Endothelial cell of umbilical vein (primary cell): ENCODE results near the gene VPS51. TPM values are rescaled to one million over a fixed set of nuclear protein-coding genes. Genes with fewer than 3 reads are reported as not detected.

Experiments used
- BruUV-seq: library from RNA; stranded (reverse); fragments of 400-500 nt; replicated peaks from 2 replicates; lab custom pipeline; 2021; lab: Mats Ljungman, UMichigan
- CTCF ChIA-PET: fragments of 300-600, 350-600 bp; sonication (Branson Sonifier 250); formaldehyde crosslinking; loops from one replicate; lab custom pipeline; 2021; ENCODE audit warnings: antibody characterized with exemption, inconsistent platforms; lab: Charles Lee
- POLR2A ChIA-PET: fragments of 300-600, 350-600 bp; sonication (Branson Sonifier 250); formaldehyde crosslinking; loops from one replicate; lab custom pipeline; 2021; ENCODE audit warnings: antibody characterized with exemption, inconsistent platforms; lab: Charles Lee
- DNase-seq: peaks from one replicate; pipeline ENCODE4 v3.0.0-alpha.2; 2011; ENCODE audit warnings: low read depth, low spot score
- FAIRE-seq: peaks from 2 replicates; lab custom pipeline; 2011; peaks lifted over from hg19 to GRCh38; lab: Jason Lieb, UNC
- H2AFZ ChIP-seq: 2 replicates; pipeline ENCODE4 v1.6.0; 2012; ENCODE audit warnings: low read depth, low read length, control low read depth, inconsistent platforms
- H3K27ac ChIP-seq: 2 replicates; pipeline ENCODE4 v1.5.1; 2011; ENCODE audit warnings: low read depth, mild to moderate bottlenecking, control low read depth, low read length, moderate library complexity; ENCODE audit not compliant: insufficient read depth
- H3K27me3 ChIP-seq, 2 experiments: 2 replicates each; pipeline versions ENCODE4 v1.6.0 to v1.6.1; 2011; ENCODE audit warnings: low read length in 2 of 2, mixed read lengths in 1 of 2; ENCODE audit not compliant: control insufficient read depth in 2 of 2, insufficient read depth in 2 of 2
- H3K36me3 ChIP-seq, 2 experiments: 2 replicates in 1 of 2; 3 replicates in 1 of 2; pipeline ENCODE4 v1.5.1; 2011; ENCODE audit warnings: low read length in 2 of 2, mild to moderate bottlenecking in 1 of 2, moderate library complexity in 1 of 2; ENCODE audit not compliant: control insufficient read depth in 2 of 2, insufficient read depth in 2 of 2; ENCODE audit errors: extremely low read depth in 1 of 2
- H3K4me1 ChIP-seq: 3 replicates; pipeline ENCODE4 v1.5.1; 2011; ENCODE audit warnings: mild to moderate bottlenecking, low read length; ENCODE audit not compliant: control insufficient read depth, insufficient read depth; ENCODE audit errors: extremely low read depth
- H3K4me2 ChIP-seq: 2 replicates; pipeline ENCODE4 v1.6.1; 2011; ENCODE audit warnings: low read length, control low read depth, mixed read lengths; ENCODE audit not compliant: insufficient read depth
- H3K4me3 ChIP-seq, 3 experiments: fragments of 200-600 bp in 1 of 3; sonication (generic), shearing (Covaris generic) in 1 of 3; replicated peaks in 1 of 3; 2 replicates each; pipeline ENCODE4 v1.5.1; 2011 to 2016; ENCODE audit warnings: control low read depth in 3 of 3, low read length in 3 of 3, mild to moderate bottlenecking in 2 of 3, inconsistent platforms in 1 of 3, low read depth in 1 of 3, moderate library complexity in 1 of 3; ENCODE audit not compliant: insufficient read depth in 1 of 3
- H3K79me2 ChIP-seq: 2 replicates; pipeline ENCODE4 v1.6.0; 2012; ENCODE audit warnings: low read length, inconsistent platforms; ENCODE audit not compliant: control insufficient read depth, insufficient read depth
- H3K9ac ChIP-seq: replicated peaks from 2 replicates; pipeline ENCODE3; 2011; ENCODE audit warnings: low read length, control low read depth; ENCODE audit not compliant: insufficient read depth; ENCODE audit errors: extremely low read depth
- H3K9me1 ChIP-seq: replicated peaks from 3 replicates; pipeline ENCODE4 v1.6.0; 2011; ENCODE audit warnings: mild to moderate bottlenecking, low read length; ENCODE audit not compliant: control insufficient read depth, insufficient read depth; ENCODE audit errors: extremely low read depth
- H3K9me3 ChIP-seq: replicated peaks from 2 replicates; pipeline ENCODE4 v1.5.1; 2012; ENCODE audit warnings: low read length, inconsistent platforms; ENCODE audit not compliant: control insufficient read depth, insufficient read depth
- H4K20me1 ChIP-seq: replicated peaks from 2 replicates; pipeline ENCODE3; 2011; ENCODE audit warnings: mild to moderate bottlenecking, low read length; ENCODE audit not compliant: control insufficient read depth, insufficient read depth; ENCODE audit errors: extremely low read depth
- CTCF ChIP-seq, 2 donors: IDR thresholded peaks; 1 replicate in 1 of 2; 2 replicates in 1 of 2; pipeline ENCODE4 v1.5.1; 2011; ENCODE audit warnings: low read length in 2 of 2, mild to moderate bottlenecking in 2 of 2, moderate library complexity in 2 of 2, control low read depth in 1 of 2, inconsistent platforms in 1 of 2, low read depth in 1 of 2; ENCODE audit not compliant: insufficient read depth in 1 of 2; ENCODE audit errors: extremely low read depth in 1 of 2
- EZH2 ChIP-seq: IDR thresholded peaks from 2 replicates; pipeline ENCODE4 v1.6.1; 2012; ENCODE audit warnings: borderline replicate concordance, low read depth, mild to moderate bottlenecking, moderate library complexity, low read length, inconsistent platforms; ENCODE audit not compliant: severe bottlenecking
- FOS ChIP-seq: IDR thresholded peaks from 2 replicates; pipeline ENCODE4 v1.6.1; 2011; ENCODE audit warnings: mild to moderate bottlenecking, low read length, moderate library complexity, borderline replicate concordance; ENCODE audit not compliant: insufficient read depth
- GATA2 ChIP-seq: IDR thresholded peaks from 2 replicates; pipeline ENCODE4 v1.7.0; 2011; ENCODE audit warnings: low read depth, mild to moderate bottlenecking, moderate library complexity, mixed read lengths, low read length; ENCODE audit not compliant: insufficient read length, insufficient read depth
- JUN ChIP-seq: IDR thresholded peaks from 2 replicates; pipeline ENCODE4 v1.6.1; 2011; ENCODE audit warnings: borderline replicate concordance, low read depth; ENCODE audit not compliant: insufficient read length, insufficient read depth
- MAX ChIP-seq: IDR thresholded peaks from 2 replicates; pipeline ENCODE4 v1.6.1; 2011; ENCODE audit not compliant: insufficient read depth, insufficient read length
- MYC ChIP-seq: IDR thresholded peaks from one replicate; pipeline ENCODE4 v1.6.1; 2011; ENCODE audit warnings: mild to moderate bottlenecking, low read depth, low read length
- POLR2A ChIP-seq: IDR thresholded peaks from 2 replicates; pipeline ENCODE4 v1.6.1; 2012; ENCODE audit warnings: low read depth, mild to moderate bottlenecking, control low read depth, low read length
- POLR2AphosphoS5 ChIP-seq: IDR thresholded peaks from 2 replicates; pipeline ENCODE4 v1.6.1; 2012; ENCODE audit warnings: low read depth, mild to moderate bottlenecking, control low read depth, low read length, moderate library complexity; ENCODE audit not compliant: insufficient read depth
- dilution Hi-C: fragments of 300-500 bp; cut with MboI; formaldehyde crosslinking; loops from one replicate; pipeline ENCODE4 v1.15.0; 2019; ENCODE audit warnings: low sequenced_read_pairs; ENCODE audit not compliant: extremely low pct_ligation_motif_present
- intact Hi-C: fragments of 100-400 bp; cut with micrococcal nuclease; formaldehyde crosslinking; loops from one replicate; pipeline ENCODE4 v1.10.0; 2022
- polyA plus RNA-seq, 4 experiments: library from polyadenylated mRNA; depleted of rRNA in 3 of 4; stranded (reverse) in 3 of 4; unstranded in 1 of 4; fragments of >200 nt; gene quantifications; 2 replicates each; pipeline versions ENCODE4 v1.2.1 to v1.2.3, GENCODE V29; 2011 to 2012; ENCODE audit warnings: missing spikeins in 1 of 4
- total RNA-seq: library from RNA; stranded (reverse); gene quantifications from 2 replicates; pipeline ENCODE4 v1.2.3, GENCODE V29; 2021

Gene VPS51
- total and polyA plus RNA-seq, 2 donors (not counting 3 experiments of a cell fraction or from before 2014, with no cell fraction given): 108 to 146 TPM

- no TSS peak for BruUV-seq
- H3K27me3 ChIP-seq: no peaks in the 10 kb centered on the region
- FAIRE-seq (no peak), DNase-seq (no peak)
- intact Hi-C loops (no loop called here), dilution Hi-C loops (no loop called here)
- no peaks in the 10 kb centered on the region for H3K36me3 ChIP-seq
- H2AFZ ChIP-seq: no peak within 1 kb of the TSS
- no peaks in the 10 kb centered on the region for H3K9me1 ChIP-seq
- ChIA-PET CTCF (interaction anchor here (0.9 to 1.1 kb wide), 3 partner anchors 9 to 214 kb away, joined by 3 to 4 read pairs (median 3); partner anchors contain the start of gene CDC42BPG), POLR2A (interaction anchor here (0.5 kb wide), 1 partner anchor 14 kb away, joined by 4 read pairs; no protein-coding TSS in a partner anchor)
- TF ChIP-seq POLR2A: no peak
- no peak for TF ChIP-seq JUN
- TF ChIP-seq POLR2AphosphoS5: no peak
- TF ChIP-seq FOS: no peak
- no peak for TF ChIP-seq CTCF (IDR thresholded peaks at IDR 0.05; ENCODE audit: extremely low read depth in 1 of 2, insufficient read depth in 1 of 2, low read depth in 1 of 2, low read length in 2 of 2)
- no peak for TF ChIP-seq EZH2
- no peak for TF ChIP-seq GATA2
- no peak for TF ChIP-seq MAX
- TF ChIP-seq MYC: no peak
- H3K9me3 ChIP-seq: no peaks in the 10 kb centered on the region
- no peak within 1 kb of the TSS for H3K9ac ChIP-seq
- no peaks in the 10 kb centered on the region for H3K4me1 ChIP-seq
- H3K27ac ChIP-seq: no peak within 1 kb of the TSS
- H3K79me2 ChIP-seq: no peaks in the 10 kb centered on the region
- H4K20me1 ChIP-seq: no peaks in the 10 kb centered on the region
- no peak within 1 kb of the TSS for H3K4me3 ChIP-seq
- no peak within 1 kb of the TSS for H3K4me2 ChIP-seq
Measured at GRCh38 chr11:65058419-65059054, 37.5 kb upstream of the VPS51 start, which contains the start of gene NAALADL1. Gene NAALADL1 (minus strand): TSS chr11:65058553. CDS start chr11:65058521, 32 bp downstream.
